LHCN-M2 (cell line): ENCODE results near the gene RSPO4. TPM values are rescaled to one million over a fixed set of nuclear protein-coding genes. Genes with fewer than 3 reads are reported as not detected.
"Not testable (repeated sequence)": the region's sequence is repeated elsewhere in the genome, so short reads cannot be mapped to it uniquely, and the experiment has no call there.

ENCODE experiments used
- DNase-seq: peaks from one replicate; pipeline ENCODE4 v3.0.0-alpha.2; 2012; ENCODE audit warnings: low read depth
- polyA plus RNA-seq: library from polyadenylated mRNA; unstranded; fragments of >200 nt; gene quantifications from one replicate; pipeline ENCODE4 v1.2.1, GENCODE V29; 2012; ENCODE audit warnings: missing spikeins
- total RNA-seq: library from RNA; depleted of rRNA; stranded (reverse); fragments of >200 nt; gene quantifications from 2 replicates; pipeline ENCODE4 v1.2.3, GENCODE V29; 2014; rRNA removed

RSPO4 gene
- not detected in 2 replicates for total RNA-seq
- not detected for polyA plus RNA-seq

- DNase-seq, result no peak
Measured at GRCh38 chr20:1001911-1002681, at the start of gene RSPO4. RSPO4 (minus strand) TSS chr20:1002311; CDS start chr20:1002164, 147 bp downstream.

DNA sequence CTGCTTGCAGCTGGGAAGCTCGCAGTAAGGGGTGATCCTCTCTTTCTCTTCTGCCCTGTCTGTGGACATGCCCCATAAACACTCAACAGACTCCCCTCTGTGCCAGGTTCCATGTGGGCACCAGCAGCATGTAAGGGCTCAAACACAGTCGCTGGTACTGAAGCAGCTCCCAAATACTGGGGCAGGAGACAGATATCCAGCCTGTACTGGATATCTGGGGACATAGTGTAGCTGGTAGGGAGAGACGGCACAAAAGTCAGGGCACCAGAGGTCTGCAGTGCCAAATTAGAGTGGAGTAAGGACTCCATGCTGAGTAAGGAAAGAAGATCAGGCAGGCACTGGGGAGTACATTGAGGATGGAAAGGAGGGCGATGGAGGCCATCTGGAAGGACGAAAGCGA lies 48.3 kb upstream of the RSPO4 start:
- no peak for DNase-seq

GRCh38 chr20:1045860-1046418 lies 43.8 kb upstream of the RSPO4 start:
- DNase-seq, result no peak

DNA sequence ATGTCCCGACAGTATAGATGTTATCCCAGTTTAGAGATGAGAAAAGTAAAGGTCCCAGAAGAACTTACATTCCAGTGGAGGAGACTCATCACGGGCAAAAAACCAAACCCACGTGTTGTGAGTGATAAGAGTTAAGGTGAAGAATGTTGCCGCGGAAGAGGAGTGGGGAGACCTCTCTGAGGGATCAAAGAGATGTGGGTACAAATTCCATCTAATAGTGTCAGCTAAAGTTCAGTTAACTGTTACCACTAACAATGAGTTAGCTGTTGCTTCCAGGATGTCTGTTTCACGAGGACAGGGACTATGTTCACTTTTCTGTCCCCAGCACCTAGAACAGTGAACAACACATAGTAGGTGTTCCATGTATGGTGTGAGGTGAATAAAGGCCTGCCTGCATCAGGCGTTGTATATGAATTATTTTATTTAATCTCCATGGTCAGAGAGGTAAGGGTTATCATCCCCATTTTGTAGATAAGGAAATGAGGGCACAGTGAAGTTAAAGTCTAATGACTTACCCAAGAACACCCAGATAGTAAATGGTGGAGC lies 39.8 kb upstream of the RSPO4 start:
- no peak for DNase-seq

DNA sequence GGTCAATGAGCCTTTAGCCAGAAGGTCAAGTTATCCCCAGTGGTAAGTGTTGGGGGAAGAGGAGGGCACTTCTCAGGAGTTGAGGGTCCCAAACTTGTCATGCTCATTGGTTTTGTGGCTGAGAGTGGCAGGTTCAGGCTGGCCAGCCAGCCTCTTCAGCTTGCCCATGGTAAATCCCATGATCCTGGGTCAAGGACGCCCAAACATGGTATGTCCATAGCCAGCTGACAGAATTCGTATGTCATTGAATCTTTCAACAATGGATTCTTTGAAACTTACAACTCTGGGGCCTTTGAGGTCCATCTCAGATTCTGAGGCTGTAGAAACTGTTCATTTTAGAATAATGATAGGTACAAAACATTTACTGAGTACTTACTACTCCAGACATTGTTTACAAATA lies 36.1 kb upstream of the RSPO4 start:
- no peak for DNase-seq

DNA sequence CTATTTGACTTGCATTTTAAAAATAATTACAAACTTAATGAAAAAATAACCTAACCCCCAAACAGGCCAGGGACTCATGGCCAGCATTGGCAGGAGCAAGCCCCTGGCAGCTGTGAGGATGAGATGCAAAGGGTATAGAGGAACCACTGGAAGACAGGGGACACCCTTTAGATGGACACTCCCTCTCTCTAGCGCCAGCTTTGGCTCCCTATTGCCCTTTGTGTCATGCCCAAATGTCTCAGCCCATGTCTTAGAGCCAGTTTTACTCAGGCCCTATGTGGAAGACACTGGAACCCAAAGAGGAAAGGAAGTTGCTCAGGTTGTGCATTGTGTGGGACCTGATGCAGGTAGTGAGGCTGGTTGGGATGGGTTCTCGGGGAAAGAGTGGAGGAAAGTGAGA lies 34.9 kb upstream of the RSPO4 start:
- DNase-seq, result no peak

DNA sequence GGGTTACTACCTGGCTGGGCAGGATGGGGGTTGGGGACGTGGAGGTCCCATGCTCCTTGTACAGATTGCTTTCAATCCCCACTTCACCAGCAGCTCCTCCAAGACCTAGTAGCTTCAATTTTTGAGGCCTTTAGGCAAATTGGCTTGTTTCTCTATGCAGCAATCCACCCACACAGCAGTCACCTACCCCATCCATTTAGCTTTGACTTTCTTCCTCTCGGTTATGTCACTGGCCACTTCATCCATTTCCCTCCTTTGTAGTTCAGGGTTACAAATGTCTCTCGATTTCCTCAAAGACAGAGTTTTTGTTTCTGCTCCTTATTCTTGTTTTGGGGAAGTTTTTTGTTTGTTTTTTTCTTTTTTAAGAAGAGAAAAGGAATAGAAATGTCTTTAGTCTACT lies 33.4 kb upstream of the RSPO4 start:
- DNase-seq, result no peak

DNA sequence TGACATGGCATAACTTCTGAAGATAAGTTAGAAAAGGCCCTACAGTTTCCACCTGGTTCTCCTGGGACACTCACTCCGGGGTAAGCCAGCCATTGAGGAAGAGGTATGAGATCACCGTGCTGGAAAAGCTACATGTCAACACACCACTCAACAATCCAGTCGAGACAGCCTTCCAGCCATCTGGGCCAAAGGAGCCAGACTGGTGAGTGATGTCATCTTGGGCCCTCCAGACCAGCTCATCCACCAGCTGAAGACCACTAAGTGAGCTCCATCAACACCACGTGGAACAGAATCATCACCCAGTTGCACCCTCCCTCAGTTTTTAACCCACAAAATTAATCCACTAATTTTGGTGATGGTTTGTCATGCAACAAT lies 32.3 kb upstream of the RSPO4 start:
- no peak for DNase-seq

- DNase-seq, result peak; percentile 35
Measured at GRCh38 chr20:1033751-1034414, 31.8 kb upstream of the RSPO4 start.

GRCh38 chr20:1029980-1030379 lies 27.9 kb upstream of the RSPO4 start:
- no peak for DNase-seq

- not testable (repeated sequence) for DNase-seq
Measured at GRCh38 chr20:1026214-1026613, 24.1 kb upstream of the RSPO4 start.

- no peak for DNase-seq
Measured at GRCh38 chr20:1022871-1023270, 20.8 kb upstream of the RSPO4 start.

GRCh38 chr20:1020614-1021013 lies 18.5 kb upstream of the RSPO4 start:
- DNase-seq, result no peak

GRCh38 chr20:1019344-1019743 lies 17.2 kb upstream of the RSPO4 start:
- no peak for DNase-seq

DNA sequence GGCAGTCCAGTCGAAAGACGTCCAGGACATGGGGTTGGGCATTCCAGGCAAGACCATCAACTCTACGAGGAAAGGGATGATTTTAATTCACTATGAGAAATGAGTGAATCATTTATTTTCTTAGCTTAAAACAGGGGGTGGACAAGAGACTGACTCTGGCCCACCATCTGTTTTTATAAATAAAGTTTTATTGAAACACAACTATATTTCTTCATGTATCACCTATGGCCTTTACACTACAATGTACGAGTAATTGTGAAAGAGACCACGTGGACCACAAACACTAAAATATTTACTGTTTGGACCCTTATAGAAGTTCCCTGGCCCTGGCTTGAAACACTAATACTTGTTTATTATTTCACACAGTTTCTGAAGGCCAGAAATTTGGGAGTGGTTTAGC lies 15.6 kb upstream of the RSPO4 start:
- DNase-seq, result no peak

DNA sequence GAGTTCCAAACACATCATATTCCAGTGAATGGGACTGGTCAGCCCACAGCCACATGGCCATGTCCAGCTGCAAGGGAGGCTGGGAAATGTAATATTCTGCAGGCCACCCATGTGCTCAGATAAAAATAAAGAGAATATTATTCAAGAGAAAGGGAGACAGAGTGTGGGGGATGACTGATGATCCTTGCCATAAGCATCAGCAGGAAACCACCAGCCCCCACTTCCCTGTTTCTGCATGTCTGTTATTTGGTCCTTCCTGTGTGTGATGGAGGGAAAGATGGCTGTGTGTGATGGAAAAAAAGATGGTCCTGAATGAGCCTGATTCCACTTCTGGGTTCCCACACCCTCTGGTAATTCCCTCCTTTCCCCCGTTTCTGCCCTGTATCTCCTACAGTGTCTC lies 13.1 kb upstream of the RSPO4 start:
- DNase-seq, result no peak

DNA sequence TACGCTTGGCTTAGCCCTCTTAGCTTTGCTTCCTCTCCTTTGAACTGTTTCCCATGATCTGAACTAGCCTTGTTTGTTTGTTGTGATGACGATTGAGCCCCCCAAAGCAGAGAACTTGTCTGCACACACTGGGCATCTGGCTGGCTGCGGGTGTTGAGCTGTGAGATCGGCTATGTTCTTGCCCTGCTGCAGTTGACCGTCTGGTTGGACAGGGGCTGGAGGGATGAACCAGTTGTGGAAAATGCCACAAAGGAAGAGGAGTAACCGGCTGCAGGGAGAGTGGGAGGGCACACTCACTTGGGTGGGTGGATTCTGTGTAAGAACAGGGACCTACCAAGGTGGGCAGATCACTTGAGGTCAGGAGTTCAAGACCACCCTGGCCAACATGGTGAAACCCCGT lies 12.4 kb upstream of the RSPO4 start:
- DNase-seq, result no peak

- no peak for DNase-seq
Measured at GRCh38 chr20:1013566-1014340, 11.6 kb upstream of the RSPO4 start.

- DNase-seq, result no peak
Measured at GRCh38 chr20:1012359-1013168, 10.5 kb upstream of the RSPO4 start.

GRCh38 chr20:1010659-1011058 lies 8.5 kb upstream of the RSPO4 start:
- no peak for DNase-seq

DNA sequence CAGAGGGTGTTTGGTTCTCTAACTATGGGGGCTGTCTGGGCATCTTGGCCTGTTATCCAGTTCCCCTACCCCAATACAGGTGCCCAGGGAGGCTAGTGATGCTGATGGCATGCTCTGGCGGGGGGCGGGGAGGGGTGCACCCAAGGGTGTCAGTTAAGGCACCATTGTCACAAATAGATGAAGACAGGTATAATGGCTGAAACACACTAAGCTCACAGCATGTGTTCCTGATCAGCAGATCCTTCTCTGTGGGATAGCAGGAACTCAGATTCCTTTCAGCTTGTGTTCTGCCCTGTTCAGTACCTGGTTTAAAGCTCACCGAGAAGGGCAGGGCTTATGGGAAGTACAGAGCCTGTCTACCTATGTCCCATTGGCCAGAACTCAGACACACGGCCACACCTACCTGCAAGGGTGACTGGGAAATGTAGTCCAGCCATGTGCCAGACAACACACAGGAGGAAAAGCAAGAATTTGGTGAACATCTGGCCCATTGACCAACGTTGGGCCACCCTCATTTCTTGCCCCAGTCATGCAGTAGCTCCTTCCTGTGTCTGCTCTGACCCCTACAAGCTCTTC lies 3.4 kb upstream of the RSPO4 start:
- peak; percentile 13 for DNase-seq
